Adipose tissue (tissue), 3 donors: ENCODE data around the gene HBA2. TPM values are rescaled to one million over a fixed set of nuclear protein-coding genes. Genes with fewer than 3 reads are reported as not detected.
"Not testable (repeated sequence)": the region's sequence is repeated elsewhere in the genome, so short reads cannot be mapped to it uniquely, and the experiment has no call there.

ENCODE experiments used
- H3K27ac ChIP-seq: one replicate; pipeline ENCODE4 v1.5.1; 2013; ENCODE audit warnings: low read depth, low read length
- WGBS, 3 donors: extraction: QIAGEN DNeasy Blood & Tissue Kit; methylation state at CpG; one replicate each; pipeline ENCODE4 v1.1.7; 2013; 5-methylcytosine and 5-hydroxymethylcytosine counted together
- polyA plus RNA-seq, 3 donors: library from polyadenylated mRNA; stranded (reverse); fragments of 200-250 nt; gene quantifications; one replicate each; pipeline ENCODE4 v1.2.3, GENCODE V29; 2013
- donor health status: healthy with polysubstance abuse.
- donor health status: Bipolar disorder and iron deficiency.
- donor health status: healthy.

HBA2 gene
- polyA plus RNA-seq, 3 donors = 24.5 to 982 (median 57.9) TPM

DNA sequence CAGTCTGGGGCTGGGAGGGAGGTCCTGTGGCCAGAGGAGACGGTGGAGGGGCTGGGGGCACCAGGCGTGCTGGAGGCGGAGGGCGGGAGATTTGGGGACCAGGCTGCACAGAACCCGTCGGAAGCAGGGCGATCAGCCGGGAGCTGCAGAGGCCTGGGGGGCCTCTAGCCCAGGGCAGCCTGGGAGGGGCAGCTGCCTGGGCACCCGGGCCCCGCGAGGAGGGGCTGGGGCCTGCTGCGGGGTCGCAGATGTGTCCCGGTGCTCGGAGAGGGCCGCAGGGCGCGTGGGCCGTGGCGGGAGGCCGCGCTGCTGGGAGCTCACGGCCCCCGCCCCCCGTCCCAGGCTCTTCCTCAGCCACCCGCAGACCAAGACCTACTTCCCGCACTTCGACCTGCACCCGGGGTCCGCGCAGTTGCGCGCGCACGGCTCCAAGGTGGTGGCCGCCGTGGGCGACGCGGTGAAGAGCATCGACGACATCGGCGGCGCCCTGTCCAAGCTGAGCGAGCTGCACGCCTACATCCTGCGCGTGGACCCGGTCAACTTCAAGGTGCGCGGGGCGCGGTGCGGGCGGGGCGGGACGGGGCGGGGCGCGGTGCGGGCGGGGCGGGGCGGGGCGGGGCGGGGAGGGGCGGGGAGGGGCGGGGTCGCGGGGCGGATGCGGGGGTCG is 19.0 kb upstream of the HBA2 start:
- no CpG with 5 or more reads among the region's 74 CpGs for WGBS, 3 donors
- not testable (repeated sequence) for H3K27ac ChIP-seq

DNA sequence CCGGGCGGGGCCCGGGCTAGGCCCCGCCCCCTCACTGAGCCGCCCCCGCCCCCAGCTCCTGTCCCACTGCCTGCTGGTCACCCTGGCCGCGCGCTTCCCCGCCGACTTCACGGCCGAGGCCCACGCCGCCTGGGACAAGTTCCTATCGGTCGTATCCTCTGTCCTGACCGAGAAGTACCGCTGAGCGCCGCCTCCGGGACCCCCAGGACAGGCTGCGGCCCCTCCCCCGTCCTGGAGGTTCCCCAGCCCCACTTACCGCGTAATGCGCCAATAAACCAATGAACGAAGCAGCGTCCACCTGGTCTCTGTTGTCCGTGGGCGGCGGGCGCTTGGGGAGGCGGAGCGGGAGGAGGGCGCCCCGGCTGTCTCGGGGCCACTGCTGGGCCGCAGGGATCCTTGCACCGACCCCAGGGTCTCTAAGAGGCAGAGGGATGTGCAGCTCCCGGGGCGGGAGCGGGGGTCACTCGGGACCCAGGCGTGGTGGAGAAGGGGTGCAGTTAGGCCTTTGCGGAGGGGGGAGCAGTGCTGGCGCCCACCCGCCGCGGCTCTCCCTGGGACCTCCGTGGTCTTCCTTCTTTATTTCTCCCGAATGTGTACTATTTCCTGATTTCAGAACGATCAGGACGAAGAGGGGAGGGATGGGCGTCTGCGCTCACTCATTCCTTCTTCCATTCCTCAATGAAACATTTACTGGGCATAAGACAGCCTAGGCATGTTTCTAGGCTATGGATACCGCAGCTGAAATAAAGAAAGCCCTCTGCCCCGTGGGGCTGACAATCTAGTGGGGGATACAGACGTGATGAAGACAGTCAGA is 18.3 kb upstream of the HBA2 start:
- no peak overlapping the region for H3K27ac ChIP-seq
- WGBS, 3 donors = 1 to 3% (median 2%) methylated on average over 46 to 48 of the region's 59 CpGs

DNA sequence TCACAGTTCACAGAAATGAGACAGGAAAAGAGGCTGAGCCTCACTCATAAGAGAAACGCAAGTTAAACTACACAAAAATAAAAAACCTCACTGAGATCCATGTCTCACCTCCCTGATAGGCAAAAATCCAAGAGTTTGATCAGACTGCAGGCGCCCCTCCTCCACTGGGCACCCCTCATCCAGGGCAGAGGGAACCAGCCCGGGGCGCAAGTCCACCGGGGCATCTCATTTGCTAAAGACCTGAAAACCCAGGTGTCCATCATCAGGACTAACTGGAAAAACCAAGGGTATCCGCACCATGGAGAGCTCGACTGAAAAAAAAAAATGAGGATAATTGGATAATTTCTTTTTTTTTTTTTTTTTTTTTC is 17.7 kb upstream of the HBA2 start:
- WGBS, 3 donors = 58 to 74% (median 58%) methylated on average over 7 of the region's 7 CpGs
- no peak overlapping the region for H3K27ac ChIP-seq

DNA sequence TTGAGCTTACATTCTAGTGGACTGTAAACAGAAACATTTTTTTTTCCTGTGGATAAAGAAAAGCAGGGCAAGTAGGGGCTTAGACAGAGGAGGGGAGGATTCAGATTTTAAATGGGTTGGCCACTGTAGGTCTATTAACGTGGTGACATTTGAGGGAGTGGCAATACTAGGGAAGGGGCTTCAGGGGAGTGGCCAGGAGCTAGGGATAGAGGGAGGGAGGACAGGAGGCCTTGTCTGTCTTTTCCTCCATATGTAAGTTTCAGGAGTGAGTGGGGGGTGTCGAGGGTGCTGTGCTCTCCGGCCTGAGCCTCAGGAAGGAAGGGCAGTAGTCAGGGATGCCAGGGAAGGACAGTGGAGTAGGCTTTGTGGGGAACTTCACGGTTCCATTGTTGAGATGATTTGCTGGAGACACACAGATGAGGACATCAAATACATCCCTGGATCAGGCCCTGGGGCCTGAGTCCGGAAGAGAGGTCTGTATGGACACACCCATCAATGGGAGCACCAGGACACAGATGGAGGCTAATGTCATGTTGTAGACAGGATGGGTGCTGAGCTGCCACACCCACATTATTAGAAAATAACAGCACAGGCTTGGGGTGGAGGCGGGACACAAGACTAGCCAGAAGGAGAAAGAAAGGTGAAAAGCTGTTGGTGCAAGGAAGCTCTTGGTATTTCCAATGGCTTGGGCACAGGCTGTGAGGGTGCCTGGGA is 13.4 kb upstream of the HBA2 start:
- 45 to 61% (median 53%) methylated on average over 6 of the region's 6 CpGs for WGBS, 3 donors

DNA sequence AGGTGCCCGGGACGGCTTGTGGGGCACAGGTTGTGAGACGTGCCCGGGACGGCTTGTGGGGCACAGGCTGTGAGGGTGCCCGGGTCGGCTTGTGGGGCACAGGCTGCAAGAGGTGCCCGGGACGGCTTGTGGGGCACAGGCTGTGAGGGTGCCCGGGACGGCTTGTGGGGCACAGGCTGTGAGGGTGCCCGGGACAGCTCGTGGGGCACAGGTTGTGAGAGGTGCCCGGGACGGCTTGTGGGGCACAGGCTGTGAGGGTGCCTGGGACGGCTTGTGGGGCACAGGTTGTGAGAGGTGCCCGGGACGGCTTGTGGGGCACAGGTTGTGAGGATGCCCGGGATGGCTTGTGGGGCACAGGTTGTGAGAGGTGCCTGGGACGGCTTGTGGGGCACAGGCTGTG is 12.4 kb upstream of the HBA2 start:
- 54 to 75% (median 71%) methylated on average over 8 to 20 of the region's 20 CpGs for WGBS, 3 donors
- H3K27ac ChIP-seq = not testable (repeated sequence)

More for the DNA sequence above, 13.4 kb upstream of the HBA2 start:
- no peak overlapping the region for H3K27ac ChIP-seq

DNA sequence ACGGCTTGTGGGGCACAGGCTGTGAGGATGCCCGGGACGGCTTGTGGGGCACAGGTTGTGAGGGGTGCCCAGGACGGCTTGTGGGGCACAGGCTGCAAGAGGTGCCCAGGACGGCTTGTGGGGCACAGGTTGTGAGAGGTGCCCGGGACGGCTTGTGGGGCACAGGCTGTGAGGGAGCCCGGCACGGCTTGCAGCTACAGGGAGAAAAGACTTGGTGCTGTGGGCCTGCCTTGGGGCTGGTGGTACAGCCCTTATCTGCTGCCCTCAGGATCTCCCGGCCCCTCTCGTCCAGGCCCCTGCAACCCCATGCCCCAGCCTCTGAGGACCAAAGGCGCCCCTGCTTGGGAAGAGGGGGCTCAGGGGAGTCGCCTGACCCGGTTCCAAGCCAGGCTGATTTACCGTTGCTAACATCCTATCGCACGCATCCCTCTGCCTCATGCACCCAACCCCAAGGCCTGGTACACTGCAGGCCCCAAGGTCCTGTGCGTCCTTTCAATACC is 11.9 kb upstream of the HBA2 start:
- 59 to 68% (median 63%) methylated on average over 13 to 18 of the region's 18 CpGs for WGBS, 3 donors

DNA sequence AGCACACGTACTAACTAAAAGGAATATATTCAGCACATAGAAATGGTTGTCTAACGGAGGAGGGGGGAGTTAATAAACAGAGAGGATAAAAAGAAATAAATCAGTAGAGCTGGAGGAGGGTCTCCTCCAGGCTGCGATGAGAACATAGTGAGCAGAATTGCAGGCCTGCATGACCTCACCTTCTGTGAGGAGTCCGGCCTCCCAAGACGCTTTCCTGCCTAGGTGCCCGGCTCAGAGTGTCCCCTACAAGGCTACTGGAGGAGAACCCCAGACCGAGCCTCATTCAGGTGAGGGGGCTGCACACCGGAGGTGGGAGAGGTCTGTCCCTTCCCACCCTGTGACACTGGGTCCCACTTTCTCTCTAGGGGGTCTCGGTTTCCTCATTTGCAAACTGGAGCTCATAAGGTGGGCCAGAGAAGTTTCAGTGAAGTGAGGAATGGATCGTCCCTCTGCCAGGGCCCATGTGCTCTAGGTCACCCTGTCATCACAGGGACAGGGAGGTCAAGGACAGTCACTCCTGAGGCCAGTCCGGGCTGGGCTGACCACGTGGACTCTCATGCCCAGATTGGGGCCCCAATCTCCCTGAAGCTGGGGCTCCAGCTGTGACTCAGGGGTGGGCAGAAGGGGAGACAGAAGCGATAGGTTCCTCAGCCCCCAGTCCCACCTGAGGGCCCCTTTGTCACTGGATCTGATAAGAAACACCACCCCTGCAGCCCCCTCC is 10.2 kb upstream of the HBA2 start:
- WGBS, 3 donors = 86 to 87% (median 86%) methylated on average over 13 of the region's 13 CpGs
- no peak overlapping the region for H3K27ac ChIP-seq

More for the DNA sequence above, 11.9 kb upstream of the HBA2 start:
- no peak overlapping the region for H3K27ac ChIP-seq

DNA sequence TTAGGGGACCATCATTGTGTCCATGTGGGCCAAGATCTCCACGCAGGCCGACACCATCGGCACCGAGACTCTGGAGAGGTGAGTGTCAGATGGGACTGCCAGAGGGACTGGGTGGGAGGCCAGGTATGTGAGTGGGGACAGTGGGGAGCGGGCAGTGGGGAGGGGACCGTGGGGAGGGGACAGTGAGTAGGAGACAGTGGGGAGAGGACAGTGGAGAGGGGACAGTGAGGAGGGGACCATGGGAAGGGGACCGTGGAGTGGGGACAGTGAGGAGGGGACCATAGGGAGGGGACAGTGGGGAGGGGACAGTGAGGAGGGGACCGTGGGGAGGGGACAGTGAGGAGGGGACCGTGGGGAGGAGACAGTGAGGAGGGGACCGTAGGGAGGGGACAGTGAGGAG is 9.5 kb upstream of the HBA2 start:
- 83 to 92% (median 88%) methylated on average over 7 to 10 of the region's 10 CpGs for WGBS, 3 donors
- not testable (repeated sequence) for H3K27ac ChIP-seq

DNA sequence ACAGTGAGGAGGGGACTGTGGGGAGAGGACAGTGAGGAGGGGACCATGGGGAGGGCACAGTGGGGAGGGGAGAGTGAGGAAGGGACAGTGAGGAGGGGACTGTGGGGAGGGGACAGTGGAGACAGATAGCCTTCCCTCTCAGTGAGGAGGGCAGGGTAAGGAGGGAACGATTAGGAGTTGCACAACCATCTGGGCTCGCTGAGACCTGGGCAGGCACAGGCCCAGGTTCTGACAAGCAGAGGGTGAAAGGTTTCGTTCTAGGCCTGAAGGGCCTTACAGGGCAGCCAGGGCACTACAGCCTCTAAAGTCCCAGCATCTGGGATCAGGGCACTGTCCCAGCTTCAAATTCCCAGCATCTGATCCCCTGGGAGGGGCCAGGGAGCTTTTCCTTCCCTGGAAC is 9.0 kb upstream of the HBA2 start:
- 4 to 30% (median 17%) methylated on average over 2 of the region's 3 CpGs for WGBS, 3 donors
- H3K27ac ChIP-seq = not testable (repeated sequence)

DNA sequence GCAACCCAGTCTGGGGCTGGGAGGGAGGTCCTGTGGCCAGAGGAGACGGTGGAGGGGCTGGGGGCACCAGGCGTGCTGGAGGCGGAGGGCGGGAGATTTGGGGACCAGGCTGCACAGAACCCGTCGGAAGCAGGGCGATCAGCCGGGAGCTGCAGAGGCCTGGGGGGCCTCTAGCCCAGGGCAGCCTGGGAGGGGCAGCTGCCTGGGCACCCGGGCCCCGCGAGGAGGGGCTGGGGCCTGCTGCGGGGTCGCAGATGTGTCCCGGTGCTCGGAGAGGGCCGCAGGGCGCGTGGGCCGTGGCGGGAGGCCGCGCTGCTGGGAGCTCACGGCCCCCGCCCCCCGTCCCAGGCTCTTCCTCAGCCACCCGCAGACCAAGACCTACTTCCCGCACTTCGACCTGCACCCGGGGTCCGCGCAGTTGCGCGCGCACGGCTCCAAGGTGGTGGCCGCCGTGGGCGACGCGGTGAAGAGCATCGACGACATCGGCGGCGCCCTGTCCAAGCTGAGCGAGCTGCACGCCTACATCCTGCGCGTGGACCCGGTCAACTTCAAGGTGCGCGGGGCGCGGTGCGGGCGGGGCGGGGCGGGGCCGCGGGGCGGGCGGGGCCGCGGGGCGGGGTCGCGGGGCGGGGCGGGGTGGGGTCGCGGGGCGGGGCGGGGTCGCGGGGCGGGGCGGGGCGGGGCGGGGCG is 8.4 kb upstream of the HBA2 start:
- H3K27ac ChIP-seq = not testable (repeated sequence)
- WGBS, 3 donors = 4% methylated on average over 5 of the region's 80 CpGs; no CpG with 5 or more reads in 2 of the 3 donors

DNA sequence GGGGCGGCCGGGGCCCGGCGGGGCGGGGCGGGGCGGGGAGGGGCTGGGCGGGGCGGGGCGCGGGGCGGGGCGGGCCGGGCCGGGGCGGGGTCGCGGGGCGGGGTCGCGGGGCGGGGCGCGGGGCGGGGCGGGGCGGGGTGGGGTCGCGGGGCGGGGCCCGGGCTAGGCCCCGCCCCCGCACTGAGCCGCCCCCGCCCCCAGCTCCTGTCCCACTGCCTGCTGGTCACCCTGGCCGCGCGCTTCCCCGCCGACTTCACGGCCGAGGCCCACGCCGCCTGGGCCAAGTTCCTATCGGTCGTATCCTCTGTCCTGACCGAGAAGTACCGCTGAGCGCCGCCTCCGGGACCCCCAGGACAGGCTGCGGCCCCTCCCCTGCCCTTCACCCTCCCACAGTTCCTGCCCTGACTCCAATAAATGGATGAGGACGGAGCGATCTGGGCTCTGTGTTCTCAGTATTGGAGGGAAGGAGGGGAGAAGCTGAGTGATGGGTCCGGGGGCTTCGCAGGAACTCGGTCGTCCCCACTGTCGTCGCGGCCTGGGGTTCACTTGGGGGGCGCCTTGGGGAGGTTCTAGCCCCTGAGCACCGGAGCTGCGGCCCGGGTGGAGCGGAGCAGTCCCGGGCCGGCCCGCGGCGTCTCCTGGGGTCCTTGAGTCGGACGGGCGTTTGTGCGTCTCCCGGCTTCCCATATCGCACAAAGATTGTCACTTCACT is 7.7 kb upstream of the HBA2 start:
- 2 to 3% (median 2%) methylated on average over 35 to 48 of the region's 77 CpGs for WGBS, 3 donors
- H3K27ac ChIP-seq = no peak overlapping the region

DNA sequence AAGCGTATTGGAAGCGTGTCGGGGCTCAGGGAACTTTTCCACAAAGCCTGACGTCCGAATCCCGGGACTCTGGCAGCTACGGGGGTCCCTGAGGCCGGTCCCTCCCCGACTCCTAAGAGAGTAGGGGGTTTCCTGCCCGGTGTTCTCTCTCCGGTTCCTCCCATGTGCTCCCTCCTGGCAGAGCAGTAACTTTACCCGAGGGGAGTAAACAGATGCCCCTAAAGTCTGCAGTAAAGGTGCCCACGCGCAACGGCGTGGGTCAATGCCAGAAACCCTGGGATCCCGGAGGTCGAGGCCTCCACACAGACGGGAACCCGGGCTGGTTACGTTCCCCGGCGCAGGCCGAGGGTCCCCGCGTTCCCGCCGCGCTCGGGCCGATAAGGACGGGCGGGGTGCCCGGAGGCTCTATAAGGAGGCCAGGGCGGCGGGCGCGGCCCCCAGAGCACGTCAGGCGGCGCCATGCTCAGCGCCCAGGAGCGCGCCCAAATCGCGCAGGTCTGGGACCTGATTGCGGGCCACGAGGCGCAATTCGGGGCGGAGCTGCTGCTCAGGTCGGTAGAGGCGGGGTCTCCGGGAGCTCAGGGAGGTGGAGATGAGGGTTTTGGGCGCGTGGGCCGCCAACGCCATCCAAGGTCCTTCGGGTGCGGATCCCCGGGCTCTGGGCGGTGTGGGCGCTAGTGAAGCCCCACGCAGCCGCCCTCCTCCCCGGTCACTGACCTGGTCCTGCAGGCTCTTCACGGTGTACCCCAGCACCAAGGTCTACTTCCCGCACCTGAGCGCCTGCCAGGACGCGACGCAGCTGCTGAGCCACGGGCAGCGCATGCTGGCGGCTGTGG is 6.9 kb upstream of the HBA2 start, which contains the start of gene HBM:
HBM (plus strand) TSS at position 440 of the 836 bp plus-strand sequence; CDS start at position 460, 20 bp downstream.
- WGBS, 3 donors = 1 to 4% (median 3%) methylated on average over 68 to 75 of the region's 75 CpGs
- no peak within 1 kb of the TSS for H3K27ac ChIP-seq

DNA sequence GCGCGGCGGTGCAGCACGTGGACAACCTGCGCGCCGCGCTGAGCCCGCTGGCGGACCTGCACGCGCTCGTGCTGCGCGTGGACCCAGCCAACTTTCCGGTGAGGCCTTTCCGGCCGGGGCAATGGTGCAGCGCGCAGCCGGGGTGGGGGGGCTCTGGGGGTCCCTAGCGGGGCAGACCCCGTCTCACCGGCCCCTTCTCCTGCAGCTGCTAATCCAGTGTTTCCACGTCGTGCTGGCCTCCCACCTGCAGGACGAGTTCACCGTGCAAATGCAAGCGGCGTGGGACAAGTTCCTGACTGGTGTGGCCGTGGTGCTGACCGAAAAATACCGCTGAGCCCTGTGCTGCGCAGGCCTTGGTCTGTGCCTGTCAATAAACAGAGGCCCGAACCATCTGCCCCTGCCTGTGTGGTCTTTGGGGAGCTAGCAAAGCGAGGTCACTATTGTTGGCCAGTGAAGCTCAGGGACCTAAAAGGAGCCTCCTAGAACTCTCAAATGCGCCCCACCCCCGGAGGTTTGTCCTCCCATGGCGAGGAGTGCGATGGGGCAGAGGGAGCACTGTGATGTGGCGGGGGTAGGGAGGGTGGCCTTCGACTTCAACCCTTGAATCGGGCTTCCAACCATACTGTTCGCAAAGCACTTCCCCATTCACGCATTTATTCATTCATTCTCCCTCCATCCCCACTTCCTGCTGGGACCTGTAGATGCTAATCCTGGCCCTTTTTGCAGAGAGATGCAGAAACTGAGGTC is 6.1 kb upstream of the HBA2 start:
- 4 to 7% (median 4%) methylated on average over 45 of the region's 45 CpGs for WGBS, 3 donors
- H3K27ac ChIP-seq = no peak overlapping the region

DNA sequence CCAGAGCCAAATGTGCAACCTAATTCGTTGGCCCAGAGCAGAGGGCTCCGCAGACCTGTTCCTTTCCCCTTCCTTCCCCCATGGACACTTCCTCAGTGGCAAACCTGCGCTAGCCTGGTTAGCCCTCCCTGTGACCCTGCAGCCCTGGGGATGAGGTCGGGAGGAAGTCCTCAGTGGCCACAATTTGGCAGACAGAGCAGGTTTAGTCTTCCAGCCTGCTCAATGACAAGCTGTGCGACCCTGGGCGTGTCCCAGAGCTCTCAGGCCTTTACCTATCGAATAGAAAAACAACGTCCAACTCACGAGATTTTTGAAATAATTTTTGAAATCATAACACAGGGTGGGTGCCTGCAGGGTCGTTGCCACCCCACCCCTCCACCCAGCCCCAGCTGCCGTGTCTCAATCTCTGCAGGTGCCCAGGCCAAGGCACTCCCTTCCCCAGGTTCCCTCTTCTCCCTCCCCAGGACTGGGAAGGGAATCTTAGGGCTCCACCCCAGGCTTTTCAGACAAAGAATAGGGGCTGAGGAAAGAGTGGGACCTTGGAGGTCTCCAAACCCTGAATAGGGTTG is 5.5 kb upstream of the HBA2 start:
- no peak overlapping the region for H3K27ac ChIP-seq
- 13 to 14% (median 13%) methylated on average over 11 of the region's 11 CpGs for WGBS, 3 donors

DNA sequence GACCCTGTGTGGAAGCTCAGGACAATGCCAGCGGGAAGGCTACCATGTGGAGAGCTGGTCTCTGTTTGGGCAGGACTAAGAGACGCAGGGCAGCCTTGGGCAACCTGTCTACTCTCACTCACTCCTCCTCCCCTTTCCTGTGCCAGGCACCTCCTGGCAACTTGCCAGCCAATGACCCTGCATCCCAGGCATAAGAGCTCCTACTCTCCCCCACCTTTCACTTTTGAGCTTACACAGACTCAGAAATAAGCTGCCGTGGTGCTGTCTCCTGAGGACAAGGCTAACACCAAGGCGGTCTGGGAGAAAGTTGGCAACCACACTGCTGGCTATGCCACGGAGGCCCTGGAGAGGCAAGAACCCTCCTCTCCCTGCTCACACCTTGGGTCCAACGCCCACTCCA is 4.3 kb upstream of the HBA2 start:
- H3K27ac ChIP-seq = no peak overlapping the region
- 41 to 60% (median 48%) methylated on average over 6 of the region's 6 CpGs for WGBS, 3 donors
